C4-2B (cell line): ENCODE measurements around the gene TCFL5.

Experiments
- H3K27ac ChIP-seq: fragments of 450-650 bp; 2 replicates; pipeline ENCODE4 v1.5.1; 2017
- CTCF ChIP-seq: fragments of 450-650 bp; conservative IDR thresholded peaks from 2 replicates; pipeline ENCODE4 v1.5.1; 2017; ENCODE audit warnings: mild to moderate bottlenecking
- ZFX ChIP-seq: fragments of 450-650 bp; IDR thresholded peaks from 2 replicates; pipeline ENCODE4 v1.6.1; 2017

Gene TCFL5

DNA sequence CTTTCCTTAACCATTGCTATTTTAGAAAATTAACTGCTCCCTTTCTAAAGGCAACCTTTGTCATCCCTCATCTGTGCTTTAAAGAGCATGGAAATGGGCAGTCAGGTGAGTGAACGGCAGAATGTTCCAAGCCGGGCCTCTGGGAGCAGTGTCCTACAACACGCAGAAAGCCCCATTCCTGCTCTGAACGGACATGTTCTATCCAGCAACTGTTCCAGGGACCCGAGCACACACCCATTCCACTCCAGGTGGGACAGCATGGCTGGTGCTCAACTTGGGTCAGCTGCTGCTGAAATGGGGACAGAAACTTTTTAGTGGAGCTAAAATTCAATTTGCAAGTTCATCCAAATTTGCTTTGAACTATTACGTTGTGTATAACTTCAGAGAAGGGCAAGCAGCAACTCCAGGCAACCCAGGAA is 38.0 kb upstream of the TCFL5 start:
- H3K27ac ChIP-seq = peak overlapping the region; percentile 64; the same call in 1 of the 2 replicates
- TF ChIP-seq ZFX = no peak
- TF ChIP-seq CTCF = no peak

GRCh38 chr20:62898970-62899632 is 37.5 kb upstream of the TCFL5 start:
- H3K27ac ChIP-seq = no peak overlapping the region
- TF ChIP-seq ZFX = no peak
- no peak for TF ChIP-seq CTCF

DNA sequence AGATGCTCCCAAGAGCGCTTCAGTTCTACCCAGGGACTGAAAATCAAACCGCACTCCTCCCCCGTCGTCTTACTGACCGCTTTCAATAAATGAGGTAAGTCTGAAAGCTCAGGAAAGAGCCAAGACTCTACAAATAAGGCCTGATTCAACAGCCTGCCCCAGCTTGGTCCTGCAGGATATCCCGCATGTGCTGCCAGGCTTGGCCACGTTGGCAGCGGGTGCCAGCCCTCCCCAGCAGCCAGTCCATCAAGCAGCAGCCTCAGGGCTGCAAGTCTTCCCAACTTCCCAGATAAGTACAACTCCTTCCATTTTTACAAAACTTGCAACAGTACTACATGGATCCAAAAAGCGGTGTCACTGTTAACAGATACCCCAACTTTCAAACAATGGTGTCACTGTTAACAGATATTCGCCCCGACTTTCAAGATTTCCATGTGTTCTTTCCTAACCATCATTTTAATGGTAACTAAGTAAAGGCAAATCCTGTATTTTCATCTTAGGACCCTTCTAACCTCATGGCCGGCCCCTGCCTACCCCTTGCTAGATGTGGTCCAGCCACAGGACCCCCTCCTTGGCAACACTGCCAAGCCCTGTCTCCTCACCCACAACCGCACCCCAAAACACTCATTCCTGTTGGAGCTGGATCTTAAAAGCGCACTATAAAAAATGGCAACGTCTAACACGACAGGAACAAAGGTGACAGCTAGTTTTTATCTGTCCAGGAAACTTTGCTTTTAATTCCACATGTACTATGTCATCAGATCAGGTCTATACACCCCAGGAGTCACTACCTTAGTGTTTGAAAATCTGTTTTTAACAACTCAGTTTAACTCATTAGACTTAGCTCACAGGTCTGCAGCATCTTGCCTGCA is 36.7 kb upstream of the TCFL5 start:
- H3K27ac ChIP-seq = no peak overlapping the region
- TF ChIP-seq CTCF (no peak), ZFX (no peak)

DNA sequence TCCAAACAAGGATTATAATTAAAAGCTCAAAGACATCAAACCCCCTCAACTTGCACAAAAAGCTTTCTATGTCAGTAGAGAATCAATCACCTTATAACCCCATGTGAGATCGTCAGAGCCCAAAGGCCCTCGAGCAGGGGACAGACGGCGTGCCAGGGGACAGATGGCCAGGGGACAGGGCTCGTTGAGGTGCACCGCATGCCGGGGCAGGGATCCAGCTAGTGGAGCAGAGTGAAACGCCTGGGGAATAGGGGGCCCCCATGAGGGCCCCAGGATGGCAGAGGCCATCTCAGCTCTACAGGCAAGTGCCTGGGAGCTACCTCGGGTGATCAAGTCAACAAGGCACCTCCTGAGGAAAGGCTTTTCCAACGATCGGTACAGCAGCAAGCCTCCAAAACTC is 36.0 kb upstream of the TCFL5 start:
- no peak for TF ChIP-seq CTCF
- TF ChIP-seq ZFX = no peak
- no peak overlapping the region for H3K27ac ChIP-seq

DNA sequence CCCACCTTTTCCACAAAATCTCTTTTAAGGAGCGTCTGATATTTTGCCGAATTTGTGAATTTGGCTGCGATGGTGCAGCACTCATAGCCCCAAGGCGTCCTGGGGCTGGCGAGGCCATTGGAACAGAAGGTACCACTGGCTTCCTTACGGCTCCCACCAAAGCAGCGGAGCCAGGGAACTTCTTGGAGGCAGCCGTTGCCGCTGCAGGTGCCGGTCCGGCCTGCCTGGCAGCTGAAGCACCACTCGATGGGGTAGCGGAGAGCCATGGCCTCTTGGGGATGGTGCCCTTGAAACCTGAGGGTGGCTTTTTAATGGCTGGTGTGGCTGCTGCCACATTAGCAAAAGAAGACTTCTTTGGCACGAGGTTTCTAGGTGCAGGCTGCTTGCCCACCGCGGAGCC is 34.9 kb upstream of the TCFL5 start:
- no peak for TF ChIP-seq CTCF
- TF ChIP-seq ZFX = no peak
- no peak overlapping the region for H3K27ac ChIP-seq

DNA sequence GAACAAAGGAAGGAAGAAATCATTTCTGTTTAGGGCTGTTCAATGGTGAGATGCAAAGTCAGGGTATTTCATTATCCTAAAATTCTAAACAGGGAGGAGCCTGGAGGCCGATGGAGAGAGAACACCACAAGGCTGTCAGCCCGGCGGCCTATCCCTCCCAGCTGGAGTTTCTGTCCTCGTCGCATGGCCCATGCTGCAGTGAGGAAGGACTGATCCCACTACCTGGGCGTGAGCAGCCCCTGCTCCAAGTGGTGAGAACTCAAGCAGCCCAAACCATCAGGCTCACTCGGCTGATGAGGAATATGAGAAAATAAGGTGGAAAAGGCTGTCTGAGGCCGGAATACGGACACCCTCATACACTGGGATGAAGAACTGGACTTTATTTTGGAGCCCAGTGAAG is 33.9 kb upstream of the TCFL5 start:
- no peak overlapping the region for H3K27ac ChIP-seq

More for the DNA sequence above, 33.9 kb upstream of the TCFL5 start:
- no peak for TF ChIP-seq CTCF
- no peak for TF ChIP-seq ZFX
